ENCODE measurements around the gene CFAP119.
A peak's percentile ranks its signal among the peaks of the same experiment; 100 is the strongest.
"Not testable (repeated sequence)": the region's sequence is repeated elsewhere in the genome, so short reads cannot be mapped to it uniquely, and the experiment has no call there.

Gene CFAP119

GRCh38 chr16:30761928-30762902, at the start of gene CFAP119, which contains the start of gene RNF40:
Gene CFAP119, minus strand, starts transcription at chr16:30762062. Its CDS starts 314 bp downstream, at chr16:30761748.
Gene RNF40, plus strand, starts transcription at chr16:30762322. Its CDS starts 224 bp downstream, at chr16:30762546.
- peak; percentile 99 for DNase-seq

- not testable (repeated sequence) for DNase-seq
Measured at GRCh38 chr16:30809675-30810074, 47.8 kb upstream of the CFAP119 start.

GRCh38 chr16:30808890-30809426, 47.1 kb upstream of the CFAP119 start:
- peak; percentile 48 for DNase-seq

GRCh38 chr16:30808146-30808545, 46.3 kb upstream of the CFAP119 start:
- DNase-seq = peak; percentile 24

- peak; percentile 93 for DNase-seq
Measured at GRCh38 chr16:30805370-30806169, 43.7 kb upstream of the CFAP119 start.

- DNase-seq = no peak
Measured at GRCh38 chr16:30805056-30805369, 43.2 kb upstream of the CFAP119 start.

- DNase-seq = no peak
Measured at GRCh38 chr16:30802936-30803335, 41.1 kb upstream of the CFAP119 start.

- DNase-seq = peak; percentile 37
Measured at GRCh38 chr16:30797670-30798309, 35.9 kb upstream of the CFAP119 start.

- no peak for DNase-seq
Measured at GRCh38 chr16:30794634-30795033, 32.8 kb upstream of the CFAP119 start.

GRCh38 chr16:30793508-30794069, 31.7 kb upstream of the CFAP119 start:
- DNase-seq = no peak

GRCh38 chr16:30787613-30788378, 25.9 kb upstream of the CFAP119 start:
- no peak for DNase-seq

- DNase-seq = peak; percentile 78
Measured at GRCh38 chr16:30786936-30787612, 25.2 kb upstream of the CFAP119 start, which contains the start of gene ZNF629. Gene ZNF629, minus strand, starts transcription at chr16:30787205. Its CDS starts 2,723 bp downstream, at chr16:30784482.

GRCh38 chr16:30786115-30786935, 24.5 kb upstream of the CFAP119 start:
- DNase-seq = peak; percentile 44

GRCh38 chr16:30785126-30786106, 23.6 kb upstream of the CFAP119 start:
- DNase-seq = no peak

- no peak for DNase-seq
Measured at GRCh38 chr16:30784215-30784614, 22.4 kb upstream of the CFAP119 start.

GRCh38 chr16:30783280-30784109, 21.6 kb upstream of the CFAP119 start:
- no peak for DNase-seq

GRCh38 chr16:30782486-30783279, 20.8 kb upstream of the CFAP119 start:
- no peak for DNase-seq

Measured in OCI-M1 (cell line).